Measurements from ENCODE around the gene PAK6.

Gene PAK6

GRCh38 chr15:40255033-40255432 is 16.2 kb downstream of the PAK6 start:
- DNase-seq (ENCODE audit: low read depth in 2 of 2), result no peak

DNA sequence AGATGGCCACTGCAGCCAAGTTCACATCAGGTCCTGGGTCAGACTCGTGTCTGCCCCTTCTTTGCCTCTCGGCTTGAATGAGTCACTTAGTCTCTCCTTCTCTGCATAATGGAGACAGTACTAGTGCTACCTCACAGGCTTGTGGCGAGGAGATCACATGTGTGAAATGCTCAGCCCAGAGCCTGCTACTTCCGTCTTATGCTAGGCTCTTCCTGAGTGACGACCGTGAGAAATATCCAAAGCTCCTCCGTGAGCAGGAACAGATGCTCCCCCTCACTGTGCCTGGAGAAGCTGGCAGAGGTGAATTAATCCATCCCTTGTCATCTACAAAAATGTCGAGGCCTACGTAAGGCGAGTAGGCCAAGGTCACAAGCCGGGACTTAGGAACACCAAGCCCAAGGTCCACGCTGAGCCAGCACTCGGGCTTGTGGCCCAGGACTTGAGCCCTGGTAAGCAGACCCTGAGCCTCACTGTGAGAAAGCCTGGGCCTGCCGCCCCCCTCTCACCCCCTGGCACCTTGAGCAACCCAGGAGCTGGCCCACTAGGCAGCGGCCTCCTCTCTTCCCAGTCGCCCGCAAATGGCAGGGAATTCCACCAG is 17.9 kb downstream of the PAK6 start:
- no peak for DNase-seq (ENCODE audit: low read depth in 2 of 2)

- DNase-seq (ENCODE audit: low read depth in 2 of 2), result no peak
Observed at GRCh38 chr15:40257656-40258450, 19.0 kb downstream of the PAK6 start.

- DNase-seq (ENCODE audit: low read depth in 2 of 2), result no peak
Observed at GRCh38 chr15:40258544-40258943, 19.7 kb downstream of the PAK6 start.

GRCh38 chr15:40259021-40259420 is 20.2 kb downstream of the PAK6 start:
- no peak for DNase-seq (ENCODE audit: low read depth in 2 of 2)

GRCh38 chr15:40263024-40263754 is 24.3 kb downstream of the PAK6 start:
- DNase-seq (ENCODE audit: low read depth in 2 of 2), result no peak

DNA sequence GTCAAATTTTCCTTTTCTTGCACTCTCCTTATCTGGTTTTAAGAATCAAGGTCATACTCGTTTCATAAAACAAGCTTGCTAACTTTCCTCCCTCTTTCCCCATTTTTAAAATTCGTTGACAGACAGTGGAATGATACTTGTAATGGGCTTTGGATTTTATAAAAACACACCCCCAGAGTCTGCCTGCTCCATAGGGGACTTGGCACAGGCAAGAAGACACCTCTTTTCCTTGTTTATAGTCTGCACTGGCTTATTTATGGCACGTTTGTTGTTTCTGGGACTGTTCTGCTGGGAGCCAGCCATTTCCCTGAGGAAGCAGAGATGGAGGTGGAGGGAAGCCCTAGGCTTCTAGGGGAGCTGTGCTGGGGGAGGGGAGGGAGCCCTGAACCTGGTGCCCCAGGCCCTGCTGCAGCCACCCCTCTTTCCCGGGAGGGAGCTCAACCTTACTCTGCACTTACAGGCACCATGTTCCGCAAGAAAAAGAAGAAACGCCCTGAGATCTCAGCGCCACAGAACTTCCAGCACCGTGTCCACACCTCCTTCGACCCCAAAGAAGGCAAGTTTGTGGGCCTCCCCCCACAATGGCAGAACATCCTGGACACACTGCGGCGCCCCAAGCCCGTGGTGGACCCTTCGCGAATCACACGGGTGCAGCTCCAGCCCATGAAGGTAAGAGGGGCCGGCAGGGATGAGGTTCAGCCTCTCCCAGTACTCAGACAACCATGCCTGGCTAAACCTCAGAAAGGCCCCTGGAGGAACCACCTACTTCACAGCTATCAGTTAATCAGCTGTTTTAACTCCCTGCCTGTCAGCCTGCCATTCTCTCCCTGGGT is 25.7 kb downstream of the PAK6 start:
- no peak for DNase-seq (ENCODE audit: low read depth in 2 of 2)

DNA sequence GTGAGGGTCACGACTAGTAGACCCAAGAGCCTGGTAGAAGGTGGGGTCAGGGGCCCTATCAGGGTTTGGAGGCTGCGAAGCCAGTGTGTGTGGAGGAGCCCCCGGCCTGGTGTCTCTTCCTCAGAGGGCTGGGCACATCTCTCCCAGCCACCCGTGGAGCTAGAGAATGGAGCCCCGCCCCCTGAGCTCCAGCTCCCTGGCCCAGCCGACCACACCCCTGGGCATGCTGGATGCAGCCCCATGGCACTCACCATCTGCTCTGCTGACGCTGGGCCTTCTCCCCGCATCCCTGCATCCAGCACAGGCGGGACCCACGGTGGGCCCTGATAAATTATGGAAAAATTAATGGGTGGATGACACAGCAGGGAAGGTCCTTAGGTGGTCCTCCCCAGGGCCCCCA is 26.5 kb downstream of the PAK6 start:
- no peak for DNase-seq (ENCODE audit: low read depth in 2 of 2)

DNA sequence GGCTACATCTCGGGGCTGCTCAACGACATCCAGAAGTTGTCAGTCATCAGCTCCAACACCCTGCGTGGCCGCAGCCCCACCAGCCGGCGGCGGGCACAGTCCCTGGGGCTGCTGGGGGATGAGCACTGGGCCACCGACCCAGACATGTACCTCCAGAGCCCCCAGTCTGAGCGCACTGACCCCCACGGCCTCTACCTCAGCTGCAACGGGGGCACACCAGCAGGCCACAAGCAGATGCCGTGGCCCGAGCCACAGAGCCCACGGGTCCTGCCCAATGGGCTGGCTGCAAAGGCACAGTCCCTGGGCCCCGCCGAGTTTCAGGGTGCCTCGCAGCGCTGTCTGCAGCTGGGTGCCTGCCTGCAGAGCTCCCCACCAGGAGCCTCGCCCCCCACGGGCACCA is 27.0 kb downstream of the PAK6 start:
- no peak for DNase-seq (ENCODE audit: low read depth in 2 of 2)

DNA sequence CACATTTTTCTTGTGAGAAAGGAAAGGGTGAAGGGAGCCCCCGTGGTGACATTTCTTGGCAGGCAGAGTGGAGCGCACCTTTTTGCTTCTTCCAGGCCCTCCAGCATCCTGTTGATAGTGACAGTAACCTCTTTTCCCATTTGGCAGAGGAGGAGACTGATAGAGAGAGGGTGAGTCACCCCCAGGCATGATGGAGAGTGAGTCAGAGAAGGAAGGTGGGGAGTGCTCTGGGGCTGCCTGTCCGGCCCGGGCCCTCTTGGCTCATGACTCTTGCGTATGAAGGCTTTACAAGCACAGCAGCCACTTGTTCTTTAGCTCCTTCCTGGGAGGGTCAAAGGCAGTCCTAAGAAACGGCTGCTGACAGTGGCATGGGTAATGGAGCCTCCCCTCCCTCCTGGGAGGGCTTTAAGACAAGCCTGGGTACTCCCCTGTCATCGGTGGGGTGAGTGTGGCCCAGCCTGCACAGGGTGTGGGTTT is 28.0 kb downstream of the PAK6 start:
- no peak for DNase-seq (ENCODE audit: low read depth in 2 of 2)

GRCh38 chr15:40267670-40268069 is 28.8 kb downstream of the PAK6 start:
- no peak for DNase-seq (ENCODE audit: low read depth in 2 of 2)

GRCh38 chr15:40269604-40270003 is 30.7 kb downstream of the PAK6 start:
- no peak for DNase-seq (ENCODE audit: low read depth in 2 of 2)

DNA sequence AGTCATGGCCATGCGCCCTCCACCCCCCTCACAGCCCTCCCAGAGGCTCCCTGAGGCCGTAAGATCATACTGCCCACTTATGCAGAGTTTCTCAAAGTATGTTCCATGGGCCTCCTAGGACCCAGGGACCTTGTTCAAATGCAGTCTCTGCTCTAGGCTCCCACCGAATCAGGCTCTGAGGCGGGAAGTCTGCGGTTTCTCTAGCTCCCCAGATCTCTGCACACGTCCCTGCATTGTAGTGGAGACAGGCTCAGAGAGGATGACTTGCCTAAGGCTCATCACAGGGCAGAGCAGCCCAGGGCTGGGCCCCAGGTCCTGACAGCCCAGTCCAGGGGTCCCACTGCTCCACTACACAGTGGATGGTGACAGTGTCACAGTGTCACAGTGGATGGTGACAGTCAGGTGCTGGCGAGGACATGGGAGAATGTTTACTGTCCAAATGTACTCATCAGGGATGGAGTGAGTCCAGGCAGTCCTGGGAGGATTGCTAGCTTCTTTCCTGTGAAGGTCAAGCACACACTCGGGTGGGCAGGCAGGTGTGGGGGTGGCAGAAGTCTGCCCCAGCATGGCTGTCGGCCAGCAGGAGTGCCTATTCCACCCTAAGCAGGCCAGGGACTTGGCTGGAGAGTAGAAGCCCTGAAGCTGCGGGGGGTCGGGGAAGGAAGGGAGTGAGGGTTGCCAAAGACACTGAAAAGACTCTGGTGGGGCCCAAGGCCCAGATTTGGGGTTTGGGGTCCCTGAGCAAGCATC is 31.6 kb downstream of the PAK6 start:
- no peak for DNase-seq (ENCODE audit: low read depth in 2 of 2)

- no peak for DNase-seq (ENCODE audit: low read depth in 2 of 2)
Observed at GRCh38 chr15:40271685-40272484, 33.0 kb downstream of the PAK6 start.

GRCh38 chr15:40272485-40273056 is 33.7 kb downstream of the PAK6 start:
- no peak for DNase-seq (ENCODE audit: low read depth in 2 of 2)

- DNase-seq (ENCODE audit: low read depth in 2 of 2), result no peak
Observed at GRCh38 chr15:40273428-40273827, 34.6 kb downstream of the PAK6 start.

- DNase-seq (ENCODE audit: low read depth in 2 of 2), result peak; percentile 76 to 84
Observed at GRCh38 chr15:40274350-40275274, 35.7 kb downstream of the PAK6 start.

GRCh38 chr15:40275523-40275922 is 36.7 kb downstream of the PAK6 start:
- no peak for DNase-seq (ENCODE audit: low read depth in 2 of 2)

- DNase-seq (ENCODE audit: low read depth in 2 of 2), result no peak
Observed at GRCh38 chr15:40275954-40276353, 37.1 kb downstream of the PAK6 start.

All from stimulated activated CD8-positive, alpha-beta memory T cell treated with anti-CD3 and anti-CD28 coated beads, Interleukin-7, amount 100 ng/mL, for 1 hour (primary cell).